ENCODE results near the gene CISD1. TPM values are rescaled to one million over a fixed set of nuclear protein-coding genes. Genes with fewer than 3 reads are reported as not detected.

The CISD1 gene
- total and polyA plus RNA-seq, 10 of the 15 experiments (the other 5 are each of a cell fraction or from before 2014, with no cell fraction given), result 23.0 to 162 (median 58.5) TPM

GRCh38 chr10:58239561-58240169, 29.3 kb upstream of the CISD1 start (continued):
- TF ChIP-seq PKNOX1 (IDR thresholded peaks at IDR 0.05), result no peak
- no peak for TF ChIP-seq TCF3 (IDR thresholded peaks at IDR 0.05; ENCODE audit: borderline replicate concordance, insufficient read depth, low read depth, low read length)
- TF ChIP-seq CBX5 (IDR thresholded peaks at IDR 0.05; ENCODE audit: low read depth), result no peak
- TF ChIP-seq RELB (IDR thresholded peaks at IDR 0.05; ENCODE audit: low read depth), result no peak
- TF ChIP-seq BCLAF1 (IDR thresholded peaks at IDR 0.05), result no peak
- no peak for TF ChIP-seq PBX3 (IDR thresholded peaks at IDR 0.05; ENCODE audit: insufficient replicate concordance, low read depth, low read length)
- no peak for TF ChIP-seq BHLHE40 (IDR thresholded peaks at IDR 0.05; ENCODE audit: borderline replicate concordance in 1 of 2, low read depth in 2 of 2, low read length in 1 of 2)
- no peak for TF ChIP-seq NRF1 (conservative IDR thresholded peaks at IDR 0.05; ENCODE audit: low read depth, low read length)

Data from GM12878 (cell line).